Natural killer cell (primary cell): ENCODE measurements around the gene VIP. TPM values are rescaled to one million over a fixed set of nuclear protein-coding genes. Genes with fewer than 3 reads are reported as not detected.

Source experiments
- ATAC-seq, 3 donors: fragments of 150-1000 bp in 2 of 3; fragments of 200-7000 bp in 1 of 3; cut with Tn5 transposase; 1 replicate in 1 of 3; 2 replicates in 2 of 3; pipeline ENCODE4 v1.10.0; 2021; ENCODE audit warnings: mild to moderate bottlenecking in 2 of 3, moderate library complexity in 2 of 3
- DNase-seq, 2 donors: peaks; one replicate each; pipeline versions ENCODE4 v3.0.0 to v3.0.0-alpha.2; 2013 to 2021; ENCODE audit warnings: mixed read lengths in 1 of 2
- H3K27ac ChIP-seq: one replicate; pipeline ENCODE4 v1.5.1; 2013; ENCODE audit warnings: mild to moderate bottlenecking, low read length
- H3K27me3 ChIP-seq: one replicate; pipeline ENCODE4 v1.6.1; 2013; ENCODE audit warnings: low read length; ENCODE audit not compliant: control insufficient read depth, insufficient read depth
- H3K36me3 ChIP-seq: one replicate; pipeline ENCODE4 v1.6.1; 2013; ENCODE audit warnings: low read length; ENCODE audit not compliant: control insufficient read depth, insufficient read depth
- H3K4me1 ChIP-seq: one replicate; pipeline ENCODE4 v1.6.1; 2013; ENCODE audit warnings: low read length; ENCODE audit not compliant: control insufficient read depth, insufficient read depth
- H3K4me3 ChIP-seq: one replicate; pipeline ENCODE4 v1.5.1; 2013; ENCODE audit warnings: low read length
- H3K9me3 ChIP-seq: one replicate; pipeline ENCODE4 v1.6.1; 2013; ENCODE audit warnings: low read length; ENCODE audit not compliant: control insufficient read depth, insufficient read depth
- H3K27ac Mint-ChIP-seq, 2 donors: one replicate each; pipeline ENCODE4 v1.8.0; 2022; ENCODE audit warnings: mild to moderate bottlenecking in 2 of 2, mixed read lengths in 2 of 2, moderate library complexity in 1 of 2
- H3K27me3 Mint-ChIP-seq, 2 donors: one replicate each; pipeline ENCODE4 v1.8.0; 2022; ENCODE audit warnings: low read depth in 2 of 2, mixed read lengths in 2 of 2
- H3K36me3 Mint-ChIP-seq: one replicate; pipeline ENCODE4 v1.8.0; 2022; ENCODE audit warnings: mixed read lengths
- H3K4me1 Mint-ChIP-seq, 2 donors: one replicate each; pipeline ENCODE4 v1.8.0; 2022; ENCODE audit warnings: mixed read lengths in 2 of 2
- H3K4me3 Mint-ChIP-seq: one replicate; pipeline ENCODE4 v1.8.0; 2022; ENCODE audit warnings: mild to moderate bottlenecking, moderate library complexity, mixed read lengths
- H3K9me3 Mint-ChIP-seq, 2 donors: one replicate each; pipeline ENCODE4 v1.8.0; 2022; ENCODE audit warnings: mixed read lengths in 2 of 2
- WGBS: methylation state at CpG from one replicate; pipeline ENCODE4 v1.1.7; 2013; ENCODE audit warnings: missing lambda C conversion rate; ENCODE audit not compliant: insufficient coverage; 5-methylcytosine and 5-hydroxymethylcytosine counted together
- intact Hi-C: fragments of 100-400 bp; cut with micrococcal nuclease; formaldehyde crosslinking; loops from one replicate; pipeline ENCODE4 v1.14.2; 2022
- total RNA-seq, 4 donors: library from RNA; stranded (reverse); fragments of 120-200 nt in 1 of 4; gene quantifications; one replicate each; pipeline versions ENCODE4 v1.2.3 to v1.2.4, GENCODE V29; 2013 to 2022
- TF ChIP-seq, protein P1 (sequence below): fragments of 200-600 bp; IDR thresholded peaks from one replicate; pipeline ENCODE4 v1.8.0; 2022; ENCODE audit warnings: antibody characterized with exemption

VIP gene
- total RNA-seq, 3 donors from 2014 or later (not counting 1 experiment from before 2014, with no cell fraction given) = not detected

DNA sequence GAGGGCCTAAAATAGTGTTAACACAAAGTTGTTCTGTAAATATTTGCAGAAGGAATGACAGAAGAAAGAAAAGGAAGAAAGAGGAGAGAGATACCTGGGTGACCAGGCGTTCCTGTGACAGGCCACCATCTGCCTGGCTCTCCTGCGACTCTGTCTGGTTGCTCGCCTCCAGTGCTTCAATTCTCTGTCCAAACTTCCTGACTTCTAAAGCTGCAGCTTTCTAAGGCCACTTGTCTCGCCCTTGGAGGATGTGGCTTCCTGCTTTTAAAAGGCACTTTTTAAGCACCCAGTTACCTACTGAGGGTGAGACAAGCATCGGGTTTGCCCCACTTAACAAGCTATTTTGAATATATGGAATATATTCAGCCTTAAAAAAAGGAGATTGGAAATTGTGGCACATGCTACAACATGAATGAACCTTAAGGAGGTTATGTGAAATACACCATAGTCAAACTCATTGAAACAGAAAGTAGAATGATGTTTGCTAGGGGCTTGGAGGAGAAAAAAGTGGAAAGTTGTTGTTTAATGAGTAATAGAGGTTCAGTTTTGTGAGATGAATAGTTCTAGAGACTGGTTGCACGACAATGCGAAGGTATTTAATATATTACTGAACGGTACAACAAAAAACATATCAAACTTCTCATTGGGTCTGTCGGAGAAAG is 32.8 kb downstream of the VIP start:
- Mint-ChIP-seq H3K9me3 (peaks cover 0 to 2% of the 10 kb centered on the region in 2 donors), H3K27me3 (peaks cover 4 to 5% of the 10 kb centered on the region in 2 donors), H3K4me1 (no peaks in the 10 kb centered on the region), H3K27ac (no peak overlapping the region), H3K36me3 (no peaks in the 10 kb centered on the region), H3K4me3 (no peak overlapping the region)
- WGBS = 61% methylated on average over 8 of the region's 9 CpGs
- no peaks in the 10 kb centered on the region for H3K4me1 ChIP-seq
- TF ChIP-seq, protein P1, sequence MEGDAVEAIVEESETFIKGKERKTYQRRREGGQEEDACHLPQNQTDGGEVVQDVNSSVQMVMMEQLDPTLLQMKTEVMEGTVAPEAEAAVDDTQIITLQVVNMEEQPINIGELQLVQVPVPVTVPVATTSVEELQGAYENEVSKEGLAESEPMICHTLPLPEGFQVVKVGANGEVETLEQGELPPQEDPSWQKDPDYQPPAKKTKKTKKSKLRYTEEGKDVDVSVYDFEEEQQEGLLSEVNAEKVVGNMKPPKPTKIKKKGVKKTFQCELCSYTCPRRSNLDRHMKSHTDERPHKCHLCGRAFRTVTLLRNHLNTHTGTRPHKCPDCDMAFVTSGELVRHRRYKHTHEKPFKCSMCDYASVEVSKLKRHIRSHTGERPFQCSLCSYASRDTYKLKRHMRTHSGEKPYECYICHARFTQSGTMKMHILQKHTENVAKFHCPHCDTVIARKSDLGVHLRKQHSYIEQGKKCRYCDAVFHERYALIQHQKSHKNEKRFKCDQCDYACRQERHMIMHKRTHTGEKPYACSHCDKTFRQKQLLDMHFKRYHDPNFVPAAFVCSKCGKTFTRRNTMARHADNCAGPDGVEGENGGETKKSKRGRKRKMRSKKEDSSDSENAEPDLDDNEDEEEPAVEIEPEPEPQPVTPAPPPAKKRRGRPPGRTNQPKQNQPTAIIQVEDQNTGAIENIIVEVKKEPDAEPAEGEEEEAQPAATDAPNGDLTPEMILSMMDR = no peak
- H3K36me3 ChIP-seq = no peaks in the 10 kb centered on the region
- H3K27me3 ChIP-seq = no peaks in the 10 kb centered on the region
- H3K9me3 ChIP-seq = no peaks in the 10 kb centered on the region
- intact Hi-C loops = no loop called here
- no peak overlapping the region for H3K27ac ChIP-seq
- H3K4me3 ChIP-seq = no peak overlapping the region
- ATAC-seq (no peak), DNase-seq (no peak)

GRCh38 chr6:152794696-152795095 is 44.1 kb downstream of the VIP start:
- DNase-seq = no peak

DNA sequence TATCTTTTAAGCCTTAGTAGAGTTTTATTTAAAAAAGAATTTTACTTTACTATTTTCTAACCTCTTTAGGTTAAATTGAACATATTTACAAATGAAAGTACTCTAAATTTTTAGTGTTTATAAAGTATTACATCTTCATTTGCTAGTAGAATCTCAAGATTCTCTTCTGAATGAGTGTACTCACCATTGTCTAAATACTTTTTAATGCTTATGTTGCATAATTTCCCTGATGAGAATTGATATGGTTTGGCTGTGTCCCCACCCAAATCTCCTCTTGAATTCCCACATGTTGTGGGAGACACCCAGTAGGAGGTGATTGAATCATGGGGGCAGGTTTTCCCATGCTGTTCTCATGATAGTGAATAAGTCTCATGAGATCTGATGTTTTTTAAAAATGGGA is 53.6 kb downstream of the VIP start:
- H3K27ac Mint-ChIP-seq = no peak overlapping the region

More at GRCh38 chr6:152794696-152795095, 44.1 kb downstream of the VIP start:
- Mint-ChIP-seq H3K36me3 (no peaks in the 10 kb centered on the region), H3K27me3 (peaks cover 12 to 56% of the 10 kb centered on the region in 2 donors), H3K4me1 (no peaks in the 10 kb centered on the region), H3K9me3 (no peaks in the 10 kb centered on the region), H3K4me3 (no peak overlapping the region), H3K27ac (no peak overlapping the region)
- Histone ChIP-seq H3K9me3 (no peaks in the 10 kb centered on the region), H3K27ac (no peak overlapping the region), H3K4me3 (no peak overlapping the region), H3K27me3 (peaks cover 6% of the 10 kb centered on the region), H3K4me1 (no peaks in the 10 kb centered on the region), H3K36me3 (no peaks in the 10 kb centered on the region)
- TF ChIP-seq, protein P1 = no peak
- intact Hi-C loops = no loop called here
- ATAC-seq = no peak

More for the DNA sequence above, 53.6 kb downstream of the VIP start:
- Mint-ChIP-seq H3K9me3 (peaks cover 0 to 4% of the 10 kb centered on the region in 2 donors), H3K27me3 (peaks cover 10 to 40% of the 10 kb centered on the region in 2 donors), H3K4me1 (no peaks in the 10 kb centered on the region), H3K36me3 (peaks cover 6% of the 10 kb centered on the region), H3K4me3 (no peak overlapping the region)
- no peak for ATAC-seq
- H3K9me3 ChIP-seq = no peaks in the 10 kb centered on the region
- H3K36me3 ChIP-seq = no peaks in the 10 kb centered on the region
- no peak overlapping the region for H3K27ac ChIP-seq
- no peaks in the 10 kb centered on the region for H3K27me3 ChIP-seq
- H3K4me1 ChIP-seq = no peaks in the 10 kb centered on the region
- TF ChIP-seq, protein P1 = no peak
- no peak for DNase-seq
- intact Hi-C loops = no loop called here
- no peak overlapping the region for H3K4me3 ChIP-seq

Other genes starting within 250 kb of the VIP start
- gene SYNE1, start 113.4 kb upstream of the VIP start, total RNA-seq = 100 to 1,000 TPM; 489 to 570 (median 498) TPM
- gene MYCT1, start 52.9 kb upstream of the VIP start, total RNA-seq = under 1 TPM; 0.25 to 0.64 (median 0.55) TPM
- gene FBXO5, start 232.2 kb downstream of the VIP start, total RNA-seq = 10 to 100 TPM in 1 of 3 donors, 1 to 10 TPM in 2; 5.9 to 11.2 (median 9.6) TPM